ENCODE data around the gene ITGBL1.

Gene ITGBL1

GRCh38 chr13:101757446-101758039 is 305.1 kb downstream of the ITGBL1 start:
- H3K9me3 ChIP-seq (ENCODE audit: control insufficient read depth, low read length) = no peaks in the 10 kb centered on the region
- no peaks in the 10 kb centered on the region for H3K36me3 ChIP-seq (ENCODE audit: control insufficient read depth, insufficient read depth, low read length)
- WGBS, 2 experiments = 40 to 60% methylated on average over 1 of the region's 1 CpG
- H3K27ac ChIP-seq (ENCODE audit: insufficient read depth, low read depth, low read length, poor library complexity, severe bottlenecking) = no peak overlapping the region
- H3K4me1 ChIP-seq (ENCODE audit: control insufficient read depth, insufficient read depth, low read length) = no peaks in the 10 kb centered on the region
- no peak overlapping the region for H3K4me3 ChIP-seq (ENCODE audit: insufficient read depth, low read depth, low read length)
- no peaks in the 10 kb centered on the region for H3K27me3 ChIP-seq (ENCODE audit: control insufficient read depth, insufficient read depth, low read length, poor library complexity, severe bottlenecking)

- Histone ChIP-seq H3K36me3 (ENCODE audit: control insufficient read depth, insufficient read depth, low read length) (no peaks in the 10 kb centered on the region), H3K9me3 (ENCODE audit: control insufficient read depth, low read length) (no peaks in the 10 kb centered on the region), H3K27ac (ENCODE audit: insufficient read depth, low read depth, low read length, poor library complexity, severe bottlenecking) (no peak overlapping the region), H3K4me1 (ENCODE audit: control insufficient read depth, insufficient read depth, low read length) (no peaks in the 10 kb centered on the region), H3K27me3 (ENCODE audit: control insufficient read depth, insufficient read depth, low read length, poor library complexity, severe bottlenecking) (no peaks in the 10 kb centered on the region), H3K4me3 (ENCODE audit: insufficient read depth, low read depth, low read length) (no peak overlapping the region)
- WGBS, 2 experiments = 85 to 90% methylated on average over 1 of the region's 1 CpG
Measured at GRCh38 chr13:101763191-101763590, 310.7 kb downstream of the ITGBL1 start.
